NCI-H1417 (cell line): ENCODE data around the gene C1orf159.
A peak's percentile ranks its signal among the peaks of the same experiment; 100 is the strongest.
"Not testable (repeated sequence)": the region's sequence is repeated elsewhere in the genome, so short reads cannot be mapped to it uniquely, and the experiment has no call there.

Experiments used
- DNase-seq, 3 experiments: peaks; one replicate each; lab custom pipeline; 2025; lab: John Stamatoyannopoulos, UW

C1orf159 gene

GRCh38 chr1:1118011-1118875 lies 2.4 kb upstream of the C1orf159 start:
- DNase-seq, result no peak

- no peak for DNase-seq
Observed at GRCh38 chr1:1117469-1117831, 1.6 kb upstream of the C1orf159 start.

GRCh38 chr1:1116701-1117468 lies 996 bp upstream of the C1orf159 start:
- DNase-seq, result peak in 2 of 3 experiments; percentile 22 to 58

GRCh38 chr1:1115136-1115785 lies 628 bp downstream of the C1orf159 start:
- DNase-seq, result peak in 1 of 3 experiments; percentile 7

- DNase-seq, result no peak
Observed at GRCh38 chr1:1114431-1114830, 1.5 kb downstream of the C1orf159 start.

- no peak for DNase-seq
Observed at GRCh38 chr1:1112237-1112985, 3.5 kb downstream of the C1orf159 start.

- DNase-seq, result no peak
Observed at GRCh38 chr1:1111516-1112236, 4.2 kb downstream of the C1orf159 start.

- DNase-seq, result no peak
Observed at GRCh38 chr1:1110561-1110971, 5.3 kb downstream of the C1orf159 start.

GRCh38 chr1:1109743-1110142 lies 6.1 kb downstream of the C1orf159 start:
- no peak for DNase-seq

GRCh38 chr1:1106510-1107221 lies 9.2 kb downstream of the C1orf159 start:
- DNase-seq, result no peak

- DNase-seq, result not testable (repeated sequence)
Observed at GRCh38 chr1:1104152-1104551, 11.7 kb downstream of the C1orf159 start.

- no peak for DNase-seq
Observed at GRCh38 chr1:1101503-1101902, 14.4 kb downstream of the C1orf159 start.

GRCh38 chr1:1100296-1100695 lies 15.6 kb downstream of the C1orf159 start:
- DNase-seq, result no peak

- no peak for DNase-seq
Observed at GRCh38 chr1:1099506-1100183, 16.2 kb downstream of the C1orf159 start.

GRCh38 chr1:1098681-1099421 lies 17.0 kb downstream of the C1orf159 start:
- DNase-seq, result no peak

- not testable (repeated sequence) for DNase-seq
Observed at GRCh38 chr1:1096136-1096535, 19.8 kb downstream of the C1orf159 start.

- no peak for DNase-seq
Observed at GRCh38 chr1:1094981-1095380, 20.9 kb downstream of the C1orf159 start.

- DNase-seq, result no peak
Observed at GRCh38 chr1:1093610-1093943, 22.3 kb downstream of the C1orf159 start.

GRCh38 chr1:1092894-1093609 lies 22.8 kb downstream of the C1orf159 start:
- DNase-seq, result no peak
